Caki2 (cell line): ENCODE measurements around the gene DYNLT2. TPM values are rescaled to one million over a fixed set of nuclear protein-coding genes. Genes with fewer than 3 reads are reported as not detected.

Experiments
- DNase-seq: peaks from one replicate; pipeline ENCODE4 v3.0.0-alpha.2; 2015; ENCODE audit warnings: low read depth
- in situ Hi-C: cut with HindIII; loops from 2 replicates; pipeline ENCODE4 v1.10.0; 2016; ENCODE audit warnings: low sequenced_read_pairs, low pct_unique_long_range_greater_than_20kb, mixed read lengths
- total RNA-seq: library from RNA; depleted of rRNA; stranded (reverse); fragments of >200 nt; shearing (Covaris generic); gene quantifications from 2 replicates; pipeline ENCODE4 v1.2.3, GENCODE V29; 2014; ENCODE audit warnings: low replicate concordance

Gene DYNLT2
- total RNA-seq, 1 experiment from 2014 or later = 0.54 TPM

- in situ Hi-C loops = no loop called here
Measured at GRCh38 chr6:169755162-169755561, 3.8 kb upstream of the DYNLT2 start.

GRCh38 chr6:169752074-169752623 lies 777 bp upstream of the DYNLT2 start:
- no peak for DNase-seq
- in situ Hi-C loops = no loop called here

More at GRCh38 chr6:169755162-169755561, 3.8 kb upstream of the DYNLT2 start:
- DNase-seq = no peak

- peak; percentile 22 for DNase-seq
- in situ Hi-C loops = no loop called here
Measured at GRCh38 chr6:169746556-169746955, 4.8 kb downstream of the DYNLT2 start.

GRCh38 chr6:169745405-169745804 lies 6.0 kb downstream of the DYNLT2 start:
- in situ Hi-C loops = no loop called here
- DNase-seq = no peak

GRCh38 chr6:169741344-169741743 lies 10.0 kb downstream of the DYNLT2 start:
- DNase-seq = no peak
- in situ Hi-C loops = no loop called here

GRCh38 chr6:169738976-169739529 lies 12.3 kb downstream of the DYNLT2 start:
- in situ Hi-C loops = no loop called here

GRCh38 chr6:169738204-169738975 lies 13.0 kb downstream of the DYNLT2 start:
- in situ Hi-C loops = no loop called here
- DNase-seq = no peak

More at GRCh38 chr6:169738976-169739529, 12.3 kb downstream of the DYNLT2 start:
- no peak for DNase-seq

- DNase-seq = no peak
- in situ Hi-C loops = no loop called here
Measured at GRCh38 chr6:169729961-169730360, 21.4 kb downstream of the DYNLT2 start.

GRCh38 chr6:169726963-169727362 lies 24.4 kb downstream of the DYNLT2 start:
- in situ Hi-C loops = no loop called here
- DNase-seq = no peak

- no peak for DNase-seq
- in situ Hi-C loops = no loop called here
Measured at GRCh38 chr6:169726049-169726400, 25.3 kb downstream of the DYNLT2 start.

- in situ Hi-C loops = no loop called here
- DNase-seq = peak; percentile 64
Measured at GRCh38 chr6:169725125-169726048, 26.0 kb downstream of the DYNLT2 start.

GRCh38 chr6:169724494-169725124 lies 26.8 kb downstream of the DYNLT2 start, which contains the start of gene PHF10:
Gene PHF10, minus strand, starts transcription at chr6:169724500. Its CDS starts 569 bp downstream, at chr6:169723931.
- in situ Hi-C loops = no loop called here
- DNase-seq = peak; percentile 70

- in situ Hi-C loops = no loop called here
- peak; percentile 31 for DNase-seq
Measured at GRCh38 chr6:169723991-169724493, 27.3 kb downstream of the DYNLT2 start.

GRCh38 chr6:169723200-169723909 lies 28.0 kb downstream of the DYNLT2 start:
- peak; percentile 65 for DNase-seq
- in situ Hi-C loops = no loop called here

GRCh38 chr6:169722362-169723199 lies 28.8 kb downstream of the DYNLT2 start:
- peak; percentile 64 for DNase-seq
- in situ Hi-C loops = no loop called here

GRCh38 chr6:169720207-169720855 lies 31.0 kb downstream of the DYNLT2 start:
- in situ Hi-C loops = no loop called here
- no peak for DNase-seq
